Astrocyte (in vitro differentiated cells and primary cell): ENCODE measurements around the gene MRPL48. TPM values are rescaled to one million over a fixed set of nuclear protein-coding genes. Genes with fewer than 3 reads are reported as not detected.
"Not testable (repeated sequence)": the region's sequence is repeated elsewhere in the genome, so short reads cannot be mapped to it uniquely, and the experiment has no call there.

Experiments used
- DNase-seq: peaks from one replicate; pipeline ENCODE4 v3.0.0-alpha.2; 2010; ENCODE audit warnings: low read depth
- FAIRE-seq: peaks from 2 replicates; lab custom pipeline; 2011; peaks lifted over from hg19 to GRCh38; lab: Jason Lieb, UNC
- H2AFZ ChIP-seq: 2 replicates; pipeline ENCODE4 v1.6.0; 2012; ENCODE audit warnings: low read depth, low read length, inconsistent platforms
- H3K27ac ChIP-seq: 2 replicates; pipeline ENCODE4 v1.5.1; 2011; ENCODE audit warnings: low read depth, low read length, inconsistent platforms
- H3K27me3 ChIP-seq: 2 replicates; pipeline ENCODE4 v1.6.0; 2011; ENCODE audit warnings: low read length, inconsistent platforms; ENCODE audit not compliant: insufficient read depth
- H3K36me3 ChIP-seq: 2 replicates; pipeline ENCODE4 v1.5.1; 2011; ENCODE audit warnings: low read length, inconsistent platforms; ENCODE audit not compliant: insufficient read depth
- H3K4me1 ChIP-seq: 2 replicates; pipeline ENCODE4 v1.5.1; 2011; ENCODE audit warnings: low read length, inconsistent platforms; ENCODE audit not compliant: insufficient read depth
- H3K4me2 ChIP-seq: 2 replicates; pipeline ENCODE4 v1.6.0; 2012; ENCODE audit warnings: low read length, inconsistent platforms
- H3K4me3 ChIP-seq: 2 replicates; pipeline ENCODE4 v1.5.1; 2011; ENCODE audit warnings: low read depth, mild to moderate bottlenecking, low read length, inconsistent platforms; ENCODE audit not compliant: insufficient read depth
- H3K79me2 ChIP-seq: 2 replicates; pipeline ENCODE4 v1.6.0; 2012; ENCODE audit warnings: mild to moderate bottlenecking, low read length, inconsistent platforms; ENCODE audit not compliant: insufficient read depth
- H3K9ac ChIP-seq: 2 replicates; pipeline ENCODE4 v1.6.0; 2012; ENCODE audit warnings: mild to moderate bottlenecking, low read length, inconsistent platforms
- H3K9me3 ChIP-seq: 2 replicates; pipeline ENCODE4 v1.5.1; 2012; ENCODE audit warnings: low read depth, mild to moderate bottlenecking, low read length, inconsistent platforms; ENCODE audit not compliant: insufficient read depth
- H4K20me1 ChIP-seq: 2 replicates; pipeline ENCODE4 v1.6.0; 2012; ENCODE audit warnings: low read length, inconsistent platforms; ENCODE audit not compliant: insufficient read depth
- H3K27ac Mint-ChIP-seq: one replicate; pipeline ENCODE4 v1.8.0; 2021; ENCODE audit warnings: mild to moderate bottlenecking, mixed read lengths; ENCODE audit not compliant: unreplicated experiment
- H3K27me3 Mint-ChIP-seq: one replicate; pipeline ENCODE4 v1.8.0; 2021; ENCODE audit warnings: low read depth, mixed read lengths; ENCODE audit not compliant: unreplicated experiment
- H3K36me3 Mint-ChIP-seq: one replicate; pipeline ENCODE4 v1.8.0; 2021; ENCODE audit warnings: low read depth, mixed read lengths; ENCODE audit not compliant: unreplicated experiment
- H3K4me1 Mint-ChIP-seq: one replicate; pipeline ENCODE4 v1.8.0; 2021; ENCODE audit warnings: low read depth, mixed read lengths; ENCODE audit not compliant: unreplicated experiment
- H3K4me3 Mint-ChIP-seq: one replicate; pipeline ENCODE4 v1.8.0; 2021; ENCODE audit warnings: mild to moderate bottlenecking, moderate library complexity, mixed read lengths; ENCODE audit not compliant: unreplicated experiment
- H3K9me3 Mint-ChIP-seq: one replicate; pipeline ENCODE4 v1.8.0; 2021; ENCODE audit warnings: mild to moderate bottlenecking, mixed read lengths; ENCODE audit not compliant: unreplicated experiment
- CTCF ChIP-seq: IDR thresholded peaks from 2 replicates; pipeline ENCODE4 v1.5.1; 2011; ENCODE audit warnings: low read depth, mild to moderate bottlenecking, inconsistent platforms, low read length, moderate library complexity; ENCODE audit not compliant: insufficient read depth
- EZH2 ChIP-seq: IDR thresholded peaks from 2 replicates; pipeline ENCODE4 v1.6.1; 2012; ENCODE audit warnings: mild to moderate bottlenecking, low read length, inconsistent platforms; ENCODE audit not compliant: insufficient read depth
- total RNA-seq: library from RNA; stranded (reverse); gene quantifications from 2 replicates; pipeline ENCODE4 v1.2.1, GENCODE V29; 2021

The MRPL48 gene
- total RNA-seq, 1 donor from 2014 or later, result 24.6 TPM

- Mint-ChIP-seq H3K36me3 (peaks cover 6% of the 10 kb centered on the region), H3K27ac (no peak overlapping the region), H3K27me3 (no peaks in the 10 kb centered on the region), H3K4me3 (no peak overlapping the region), H3K9me3 (no peaks in the 10 kb centered on the region), H3K4me1 (peaks cover 12% of the 10 kb centered on the region)
- Histone ChIP-seq H3K27me3 (no peaks in the 10 kb centered on the region), H3K9me3 (no peaks in the 10 kb centered on the region), H3K36me3 (peaks cover 2% of the 10 kb centered on the region), H3K27ac (no peak overlapping the region), H4K20me1 (peaks cover 8% of the 10 kb centered on the region), H3K79me2 (peaks cover 42% of the 10 kb centered on the region), H3K4me3 (no peak overlapping the region), H2AFZ (no peak overlapping the region), H3K4me2 (no peak overlapping the region), H3K9ac (no peak overlapping the region), H3K4me1 (peaks cover 5% of the 10 kb centered on the region)
- TF ChIP-seq CTCF (no peak), EZH2 (no peak)
- DNase-seq (no peak), FAIRE-seq (no peak)
Measured at GRCh38 chr11:73878771-73879170, 91.1 kb downstream of the MRPL48 start.

- not testable (repeated sequence) for FAIRE-seq, H3K27me3 Mint-ChIP-seq, DNase-seq, H3K9me3 ChIP-seq, H2AFZ ChIP-seq, H3K4me1 Mint-ChIP-seq, H3K4me3 Mint-ChIP-seq, H3K4me3 ChIP-seq, H3K4me1 ChIP-seq, H3K36me3 ChIP-seq, H3K27me3 ChIP-seq, H3K27ac ChIP-seq, H3K27ac Mint-ChIP-seq, H4K20me1 ChIP-seq, H3K9ac ChIP-seq, H3K4me2 ChIP-seq, H3K9me3 Mint-ChIP-seq, H3K36me3 Mint-ChIP-seq
- peaks cover 26% of the 10 kb centered on the region for H3K79me2 ChIP-seq
Measured at GRCh38 chr11:73880449-73880848, 92.8 kb downstream of the MRPL48 start.

- TF ChIP-seq CTCF, result no peak
- TF ChIP-seq EZH2, result no peak
Measured at GRCh38 chr11:73883856-73884255, 96.2 kb downstream of the MRPL48 start.

More at GRCh38 chr11:73883856-73884255, 96.2 kb downstream of the MRPL48 start:
- no peaks in the 10 kb centered on the region for H3K36me3 ChIP-seq
- Mint-ChIP-seq H3K9me3 (no peaks in the 10 kb centered on the region), H3K4me1 (no peaks in the 10 kb centered on the region), H3K4me3 (no peak overlapping the region), H3K27me3 (no peaks in the 10 kb centered on the region), H3K36me3 (peaks cover 6% of the 10 kb centered on the region), H3K27ac (no peak overlapping the region)
- H3K4me1 ChIP-seq, result no peaks in the 10 kb centered on the region
- no peaks in the 10 kb centered on the region for H4K20me1 ChIP-seq
- H3K9me3 ChIP-seq, result no peaks in the 10 kb centered on the region
- H3K9ac ChIP-seq, result no peak overlapping the region
- no peak overlapping the region for H3K4me2 ChIP-seq
- no peaks in the 10 kb centered on the region for H3K27me3 ChIP-seq
- no peaks in the 10 kb centered on the region for H3K79me2 ChIP-seq
- H3K27ac ChIP-seq, result no peak overlapping the region
- no peak overlapping the region for H3K4me3 ChIP-seq
- DNase-seq, result no peak
- no peak for FAIRE-seq
- no peak overlapping the region for H2AFZ ChIP-seq
